GM19372 (cell line): ENCODE results near the gene ZNF236.

Experiments
- ATAC-seq: cut with Tn5 transposase; IDR thresholded peaks from one replicate; pipeline ENCODE4 v1.9.1; 2021; ENCODE audit warnings: mild to moderate bottlenecking, low read depth, moderate library complexity; ENCODE audit not compliant: unreplicated experiment

The ZNF236 gene

GRCh38 chr18:76855594-76855993 lies 33.2 kb downstream of the ZNF236 start:
- no peak for ATAC-seq

GRCh38 chr18:76857476-76857875 lies 35.1 kb downstream of the ZNF236 start:
- ATAC-seq: no peak

- peak; percentile 82 for ATAC-seq
Measured at GRCh38 chr18:76859474-76860339, 37.4 kb downstream of the ZNF236 start.

GRCh38 chr18:76860411-76860810 lies 38.1 kb downstream of the ZNF236 start:
- ATAC-seq: no peak

- ATAC-seq: no peak
Measured at GRCh38 chr18:76866666-76867065, 44.3 kb downstream of the ZNF236 start.

GRCh38 chr18:76873311-76873710 lies 51.0 kb downstream of the ZNF236 start:
- ATAC-seq: no peak

GRCh38 chr18:76873713-76874112 lies 51.4 kb downstream of the ZNF236 start:
- ATAC-seq: no peak

- ATAC-seq: no peak
Measured at GRCh38 chr18:76874642-76875389, 52.5 kb downstream of the ZNF236 start.

GRCh38 chr18:76875390-76876325 lies 53.3 kb downstream of the ZNF236 start:
- no peak for ATAC-seq

GRCh38 chr18:76878426-76878825 lies 56.1 kb downstream of the ZNF236 start:
- no peak for ATAC-seq

- no peak for ATAC-seq
Measured at GRCh38 chr18:76880026-76880425, 57.7 kb downstream of the ZNF236 start.

GRCh38 chr18:76881744-76882143 lies 59.4 kb downstream of the ZNF236 start:
- no peak for ATAC-seq

GRCh38 chr18:76882146-76882545 lies 59.8 kb downstream of the ZNF236 start:
- no peak for ATAC-seq

- ATAC-seq: no peak
Measured at GRCh38 chr18:76885001-76885400, 62.6 kb downstream of the ZNF236 start.

GRCh38 chr18:76886112-76886511 lies 63.8 kb downstream of the ZNF236 start:
- no peak for ATAC-seq

- ATAC-seq: no peak
Measured at GRCh38 chr18:76889091-76889699, 66.8 kb downstream of the ZNF236 start.

GRCh38 chr18:76892832-76893231 lies 70.5 kb downstream of the ZNF236 start:
- ATAC-seq: no peak

- no peak for ATAC-seq
Measured at GRCh38 chr18:76894566-76895346, 72.4 kb downstream of the ZNF236 start.

GRCh38 chr18:76895498-76895897 lies 73.1 kb downstream of the ZNF236 start:
- no peak for ATAC-seq
